Stimulated activated naive CD8-positive, alpha-beta T cell treated with anti-CD3 and anti-CD28 coated beads, Interleukin-15, Interleukin-2, amounts not matched to agents 100 ng/mL and 50 ng/mL, for 24 hours (primary cell): ENCODE data around the gene EMD.

Experiments
- H3K27ac Mint-ChIP-seq: one replicate; pipeline ENCODE4 v1.8.0; 2021; ENCODE audit warnings: mild to moderate bottlenecking, mixed read lengths
- H3K27me3 Mint-ChIP-seq: one replicate; pipeline ENCODE4 v1.8.0; 2021; ENCODE audit warnings: mixed read lengths
- H3K36me3 Mint-ChIP-seq: one replicate; pipeline ENCODE4 v1.8.0; 2021; ENCODE audit warnings: low read depth, mixed read lengths
- H3K4me1 Mint-ChIP-seq: one replicate; pipeline ENCODE4 v1.8.0; 2021; ENCODE audit warnings: low read depth, mixed read lengths
- H3K4me3 Mint-ChIP-seq: one replicate; pipeline ENCODE4 v1.8.0; 2021; ENCODE audit warnings: mild to moderate bottlenecking, mixed read lengths
- H3K9me3 Mint-ChIP-seq: one replicate; pipeline ENCODE4 v1.8.0; 2021; ENCODE audit warnings: mixed read lengths

EMD gene

DNA sequence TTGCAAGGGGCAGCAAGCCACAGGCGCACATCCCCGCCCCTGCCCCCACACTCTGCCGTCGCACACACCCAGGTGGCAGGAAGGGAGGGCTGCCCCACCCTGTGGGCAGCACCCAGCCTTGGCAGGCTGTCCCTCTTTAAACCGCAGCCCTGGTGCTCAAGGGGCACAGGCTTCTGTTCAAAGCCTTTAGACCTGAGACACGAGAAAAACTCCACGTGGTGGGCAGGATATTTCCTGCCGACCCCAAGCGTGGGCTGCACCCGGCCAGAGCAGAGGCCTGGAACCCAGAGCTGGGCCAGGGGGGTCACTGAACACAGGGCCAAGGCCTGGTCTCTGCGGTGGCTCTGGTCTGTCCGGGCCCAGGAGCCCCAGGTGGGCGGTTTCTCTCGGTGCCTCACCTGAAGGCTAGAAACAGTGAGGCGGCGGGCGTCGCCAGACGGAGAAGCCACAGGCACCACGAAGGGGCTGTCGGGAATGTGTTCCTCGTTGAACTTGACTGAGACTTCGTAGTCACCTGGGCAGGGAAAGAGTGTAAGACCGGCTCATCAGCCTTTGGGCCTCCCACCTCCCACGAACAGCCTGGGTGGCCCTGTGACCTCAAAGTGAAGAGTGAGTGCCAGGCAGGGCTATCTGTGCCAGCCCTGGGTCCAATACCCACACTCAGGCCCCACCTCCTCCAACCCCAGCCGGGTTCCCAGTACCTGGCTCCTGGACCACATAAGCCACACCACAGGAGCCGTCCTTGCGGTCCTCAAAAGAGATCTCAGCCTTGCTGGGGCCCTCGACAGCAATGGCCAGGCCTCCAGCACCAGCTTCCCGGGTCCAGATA lies 27.7 kb upstream of the EMD start:
- peaks cover 13% of the 10 kb centered on the region for H3K36me3 Mint-ChIP-seq
- no peaks in the 10 kb centered on the region for H3K9me3 Mint-ChIP-seq
- H3K27ac Mint-ChIP-seq: peak overlapping the region; percentile 72
- H3K4me1 Mint-ChIP-seq: peaks cover 44% of the 10 kb centered on the region
- H3K27me3 Mint-ChIP-seq: no peaks in the 10 kb centered on the region
- H3K4me3 Mint-ChIP-seq: no peak overlapping the region

DNA sequence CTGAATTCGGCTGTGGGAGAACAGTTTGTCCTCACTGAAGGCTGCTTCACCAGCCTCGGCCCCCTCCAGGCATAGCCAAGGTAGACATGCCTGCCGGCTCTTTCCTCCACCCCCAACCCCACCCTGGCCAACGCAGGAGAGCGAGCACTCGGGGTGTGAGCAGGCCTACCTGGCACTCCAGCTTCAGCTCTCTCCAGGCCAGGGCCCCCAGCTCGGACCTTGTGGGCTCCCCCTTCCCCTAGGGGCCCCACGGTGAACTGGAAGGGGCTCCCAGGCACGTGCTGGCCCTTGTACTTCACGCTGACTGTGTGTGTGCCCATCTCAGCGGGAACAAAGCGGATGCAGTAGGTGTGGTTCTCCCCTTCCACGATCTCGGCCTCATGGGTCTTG lies 27.1 kb upstream of the EMD start:
- peaks cover 47% of the 10 kb centered on the region for H3K4me1 Mint-ChIP-seq
- no peak overlapping the region for H3K4me3 Mint-ChIP-seq
- no peaks in the 10 kb centered on the region for H3K27me3 Mint-ChIP-seq
- H3K9me3 Mint-ChIP-seq: no peaks in the 10 kb centered on the region
- peaks cover 13% of the 10 kb centered on the region for H3K36me3 Mint-ChIP-seq
- peak overlapping the region; percentile 72 for H3K27ac Mint-ChIP-seq

DNA sequence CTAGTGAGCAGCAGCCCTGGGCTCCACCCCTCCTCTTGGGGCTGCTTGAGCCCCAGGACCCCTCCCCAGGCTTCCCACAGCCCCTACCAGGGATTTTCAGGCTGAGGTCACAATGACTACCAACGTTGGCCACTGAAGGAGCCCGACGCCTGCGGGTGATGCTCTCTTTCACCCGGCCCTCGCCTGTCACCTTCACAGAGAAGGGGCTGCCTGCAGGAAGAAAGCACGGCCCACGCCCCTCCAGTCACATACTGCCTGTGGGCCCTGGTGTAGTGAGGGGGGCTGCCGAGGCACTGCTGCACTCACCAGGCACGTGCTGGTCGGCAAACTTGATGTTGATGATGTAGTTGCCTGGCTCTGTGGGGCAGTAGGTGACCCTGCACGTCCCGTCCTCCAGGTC lies 26.6 kb upstream of the EMD start:
- Mint-ChIP-seq H3K36me3 (peaks cover 15% of the 10 kb centered on the region), H3K27ac (no peak overlapping the region), H3K4me3 (no peak overlapping the region), H3K9me3 (no peaks in the 10 kb centered on the region), H3K27me3 (no peaks in the 10 kb centered on the region), H3K4me1 (peaks cover 46% of the 10 kb centered on the region)

DNA sequence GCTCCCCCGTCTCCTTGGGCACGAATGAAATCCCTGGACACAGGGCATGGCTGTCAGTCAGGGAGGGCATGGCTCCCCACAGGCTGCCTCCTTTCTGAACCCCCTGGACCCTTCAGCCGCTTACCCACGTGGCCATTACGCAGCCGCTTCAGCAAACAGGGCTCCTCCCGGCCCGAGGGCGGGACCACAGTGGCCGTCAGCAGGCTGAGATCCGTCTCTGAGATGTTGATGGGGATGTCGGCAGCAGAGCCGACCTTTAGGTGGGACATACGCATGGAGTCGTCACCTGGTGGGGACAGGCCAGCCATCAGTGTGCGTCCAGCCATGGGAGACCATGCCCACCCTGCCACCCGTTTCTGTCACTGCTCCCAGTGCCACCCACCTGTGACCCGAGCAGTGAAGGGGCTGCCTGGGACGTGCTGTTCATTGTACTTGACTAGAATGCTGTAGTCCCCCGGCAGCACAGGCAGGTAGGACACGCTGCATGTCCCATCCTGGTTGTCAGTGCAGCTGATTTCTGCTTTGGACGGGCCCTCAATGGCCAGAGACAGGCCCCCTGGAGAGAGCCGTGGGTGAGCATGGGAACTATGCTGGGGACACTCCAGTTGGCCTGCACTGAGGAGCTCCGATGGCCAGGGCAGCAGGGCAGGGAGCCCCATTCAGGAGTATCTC lies 25.8 kb upstream of the EMD start:
- peaks cover 45% of the 10 kb centered on the region for H3K4me1 Mint-ChIP-seq
- no peak overlapping the region for H3K27ac Mint-ChIP-seq
- H3K36me3 Mint-ChIP-seq: peaks cover 16% of the 10 kb centered on the region
- no peaks in the 10 kb centered on the region for H3K9me3 Mint-ChIP-seq
- H3K4me3 Mint-ChIP-seq: no peak overlapping the region
- H3K27me3 Mint-ChIP-seq: no peaks in the 10 kb centered on the region

DNA sequence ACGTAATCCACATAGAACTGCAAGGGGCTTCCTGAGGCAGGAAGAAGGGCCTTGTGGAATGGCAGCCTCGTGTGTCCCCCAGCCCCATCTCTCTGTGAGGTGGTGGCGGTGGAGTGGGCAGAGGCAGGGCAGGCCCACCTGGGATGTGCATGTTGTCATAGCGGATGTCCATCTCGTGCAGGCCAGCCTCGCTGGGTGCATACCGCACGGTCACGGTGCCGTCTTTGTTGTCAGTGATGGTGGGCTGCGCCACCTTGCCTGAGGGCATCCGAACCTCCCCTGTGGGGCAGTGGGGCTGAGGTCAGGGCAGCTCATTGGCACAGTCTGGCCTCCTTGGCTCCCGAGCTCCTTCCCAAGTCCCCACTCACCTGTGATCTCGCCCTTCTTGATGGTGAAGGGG lies 25.1 kb upstream of the EMD start:
- Mint-ChIP-seq H3K4me3 (no peak overlapping the region), H3K27me3 (no peaks in the 10 kb centered on the region), H3K36me3 (peaks cover 21% of the 10 kb centered on the region), H3K27ac (no peak overlapping the region), H3K9me3 (no peaks in the 10 kb centered on the region), H3K4me1 (peaks cover 50% of the 10 kb centered on the region)

DNA sequence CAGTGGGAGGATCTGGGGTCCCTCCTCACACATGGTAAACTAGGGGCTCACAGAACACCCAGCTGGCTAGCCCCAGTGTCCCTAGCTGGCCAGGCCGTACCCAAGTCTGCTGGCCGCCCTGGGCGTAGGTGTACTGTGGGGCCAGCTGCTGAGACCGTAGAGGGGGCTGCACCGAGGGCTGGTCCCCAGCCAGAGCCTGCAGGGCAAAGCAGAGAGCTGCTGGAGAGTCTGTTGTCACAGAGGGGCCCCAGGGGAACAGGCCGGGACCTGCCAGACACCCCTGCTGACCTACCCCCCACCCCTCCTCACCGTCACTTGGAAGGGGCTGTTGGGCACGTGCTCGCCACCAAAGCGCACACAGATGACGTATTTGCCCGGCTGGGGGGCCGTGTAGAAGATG lies 24.6 kb upstream of the EMD start:
- no peak overlapping the region for H3K4me3 Mint-ChIP-seq
- H3K9me3 Mint-ChIP-seq: no peaks in the 10 kb centered on the region
- no peak overlapping the region for H3K27ac Mint-ChIP-seq
- peaks cover 51% of the 10 kb centered on the region for H3K4me1 Mint-ChIP-seq
- no peaks in the 10 kb centered on the region for H3K27me3 Mint-ChIP-seq
- peaks cover 23% of the 10 kb centered on the region for H3K36me3 Mint-ChIP-seq

DNA sequence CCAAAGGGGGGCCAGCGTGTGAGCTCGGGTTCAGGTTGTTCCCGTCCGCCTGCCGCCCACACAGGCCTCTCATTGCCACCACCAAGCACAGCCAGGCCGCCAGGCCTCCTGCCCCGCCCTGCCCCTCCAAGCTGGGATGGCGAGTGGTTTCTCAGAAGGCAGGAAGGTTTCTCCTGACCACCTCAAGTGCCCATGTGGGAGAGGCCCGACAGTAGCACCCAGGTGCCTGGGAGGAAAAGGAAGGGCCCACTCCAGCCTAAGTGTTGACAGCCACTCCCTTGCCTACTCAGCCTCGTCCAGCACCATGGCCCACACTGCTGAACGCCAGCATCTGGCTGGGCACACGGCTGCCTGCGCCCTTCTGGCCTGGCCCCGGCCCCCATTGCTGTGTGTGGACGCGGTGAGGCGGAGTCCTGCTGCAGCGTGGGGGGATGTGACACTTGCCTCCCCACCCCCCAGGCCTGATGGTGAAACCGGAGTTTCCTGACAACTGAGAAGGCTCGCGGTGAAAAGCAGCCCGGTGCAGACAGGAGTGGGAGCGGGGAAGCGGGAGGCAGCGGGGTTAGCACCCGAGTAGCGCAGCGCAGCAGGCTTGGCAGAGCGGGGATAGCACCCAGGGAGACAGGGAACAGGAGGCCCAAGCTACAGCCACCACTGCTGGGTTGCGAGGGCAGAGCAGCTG lies 23.9 kb upstream of the EMD start:
- H3K27me3 Mint-ChIP-seq: no peaks in the 10 kb centered on the region
- no peak overlapping the region for H3K4me3 Mint-ChIP-seq
- H3K36me3 Mint-ChIP-seq: peaks cover 19% of the 10 kb centered on the region
- H3K9me3 Mint-ChIP-seq: no peaks in the 10 kb centered on the region
- no peak overlapping the region for H3K27ac Mint-ChIP-seq
- peaks cover 51% of the 10 kb centered on the region for H3K4me1 Mint-ChIP-seq

DNA sequence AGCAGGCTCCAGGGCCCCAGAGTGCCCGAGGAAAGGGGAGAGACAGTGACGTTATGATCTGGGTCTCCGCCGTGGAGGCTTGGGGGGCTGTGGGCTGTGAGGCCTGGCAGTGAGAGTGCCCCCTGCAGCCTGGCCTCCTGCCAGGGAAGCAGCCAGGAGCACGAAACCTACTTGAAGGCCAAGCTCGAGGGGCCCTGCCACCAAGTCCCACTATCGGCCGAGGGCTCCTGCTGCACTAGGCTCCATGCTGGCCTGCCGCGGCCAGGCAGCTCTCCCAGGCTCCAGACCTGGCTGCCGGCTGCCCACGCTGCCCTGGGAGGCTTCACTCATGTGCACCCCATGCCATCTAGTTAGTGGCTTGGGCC lies 23.3 kb upstream of the EMD start:
- no peak overlapping the region for H3K27ac Mint-ChIP-seq
- peaks cover 18% of the 10 kb centered on the region for H3K36me3 Mint-ChIP-seq
- H3K9me3 Mint-ChIP-seq: no peaks in the 10 kb centered on the region
- H3K27me3 Mint-ChIP-seq: no peaks in the 10 kb centered on the region
- no peak overlapping the region for H3K4me3 Mint-ChIP-seq
- peaks cover 52% of the 10 kb centered on the region for H3K4me1 Mint-ChIP-seq

DNA sequence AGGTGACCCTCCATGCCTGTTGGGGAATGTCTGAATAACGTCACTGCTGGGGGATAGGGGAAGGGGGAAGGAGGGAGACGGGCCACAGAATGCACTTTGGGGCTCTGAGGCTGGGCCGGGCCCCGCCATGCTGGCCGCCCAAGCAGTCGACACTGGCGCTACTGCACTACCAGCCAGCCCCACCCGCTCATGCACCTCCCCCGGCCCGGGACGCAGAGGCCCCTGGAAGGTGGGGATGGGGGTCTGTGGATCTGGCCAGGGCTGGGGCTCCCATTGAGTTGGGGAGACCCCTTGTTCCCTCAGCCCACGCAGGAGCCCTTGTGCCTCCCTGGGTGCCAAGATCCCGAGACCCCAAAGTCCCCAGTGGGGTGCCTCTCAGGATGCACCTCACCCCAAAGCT lies 22.5 kb upstream of the EMD start:
- no peak overlapping the region for H3K4me3 Mint-ChIP-seq
- H3K27me3 Mint-ChIP-seq: no peaks in the 10 kb centered on the region
- peaks cover 23% of the 10 kb centered on the region for H3K36me3 Mint-ChIP-seq
- H3K27ac Mint-ChIP-seq: no peak overlapping the region
- H3K9me3 Mint-ChIP-seq: no peaks in the 10 kb centered on the region
- H3K4me1 Mint-ChIP-seq: peaks cover 56% of the 10 kb centered on the region

DNA sequence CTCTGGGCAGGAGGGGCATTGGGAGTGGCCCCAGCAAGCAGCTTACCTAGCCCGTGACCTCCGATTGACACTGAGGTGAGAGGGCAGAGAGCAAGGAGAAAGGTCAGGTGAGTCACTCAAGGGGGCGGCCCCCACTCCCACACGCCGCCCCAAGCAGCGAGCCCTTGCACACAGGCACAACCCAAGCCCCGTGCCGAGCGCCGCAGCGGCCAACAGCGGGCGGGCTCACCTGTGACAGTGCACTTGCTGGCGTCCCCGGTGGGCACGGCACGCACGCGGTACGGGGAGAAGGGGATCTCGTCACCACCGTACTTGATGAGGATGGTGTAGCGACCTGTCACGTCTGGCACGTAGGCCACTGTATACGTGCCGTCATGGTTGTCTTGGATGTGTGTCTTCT lies 21.9 kb upstream of the EMD start:
- Mint-ChIP-seq H3K27ac (no peak overlapping the region), H3K9me3 (no peaks in the 10 kb centered on the region), H3K4me3 (no peak overlapping the region), H3K4me1 (peaks cover 50% of the 10 kb centered on the region), H3K36me3 (peaks cover 23% of the 10 kb centered on the region), H3K27me3 (no peaks in the 10 kb centered on the region)

DNA sequence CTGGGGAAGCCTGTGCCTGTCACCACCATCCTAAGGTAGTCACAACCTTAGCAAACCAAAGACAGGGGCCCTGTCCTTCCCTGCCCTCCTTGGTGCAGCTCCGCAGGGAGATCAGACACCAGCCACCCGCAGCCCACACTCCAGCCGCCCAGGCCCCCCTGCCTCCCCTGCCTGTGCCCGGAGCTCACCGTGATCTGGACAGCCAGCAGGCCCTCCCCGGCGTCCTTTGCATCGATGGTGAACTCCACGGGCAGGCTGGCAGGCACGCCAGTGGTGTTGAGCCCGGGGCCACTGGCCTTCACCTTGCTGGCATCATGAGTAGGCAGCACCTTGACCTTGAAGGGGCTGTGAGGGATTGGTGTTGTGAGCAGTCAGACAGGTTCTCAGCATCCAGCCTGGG lies 21.1 kb upstream of the EMD start:
- Mint-ChIP-seq H3K27me3 (no peaks in the 10 kb centered on the region), H3K4me1 (peaks cover 44% of the 10 kb centered on the region), H3K36me3 (peaks cover 27% of the 10 kb centered on the region), H3K9me3 (no peaks in the 10 kb centered on the region), H3K27ac (no peak overlapping the region), H3K4me3 (no peak overlapping the region)

DNA sequence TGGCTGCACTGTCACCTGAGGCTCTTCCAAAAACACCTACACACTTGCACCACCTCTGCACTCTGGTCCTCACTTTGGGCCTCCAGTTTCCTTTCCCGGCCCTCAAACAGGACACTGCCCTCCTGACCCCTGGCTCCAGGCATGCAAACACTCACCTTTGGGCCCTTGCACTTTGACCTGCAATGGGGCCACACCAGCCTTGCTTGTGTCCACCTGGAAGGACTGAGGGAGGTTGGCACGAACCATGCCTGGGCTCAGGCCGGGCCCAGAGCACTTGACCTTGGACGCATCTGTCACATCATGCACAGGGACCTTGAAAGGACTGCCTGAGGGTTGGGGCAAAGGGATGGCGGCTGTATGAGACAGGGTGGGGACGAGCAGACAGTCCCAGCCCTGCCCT lies 20.3 kb upstream of the EMD start:
- no peaks in the 10 kb centered on the region for H3K9me3 Mint-ChIP-seq
- peaks cover 27% of the 10 kb centered on the region for H3K36me3 Mint-ChIP-seq
- H3K27ac Mint-ChIP-seq: no peak overlapping the region
- no peak overlapping the region for H3K4me3 Mint-ChIP-seq
- H3K4me1 Mint-ChIP-seq: peaks cover 40% of the 10 kb centered on the region
- no peaks in the 10 kb centered on the region for H3K27me3 Mint-ChIP-seq

DNA sequence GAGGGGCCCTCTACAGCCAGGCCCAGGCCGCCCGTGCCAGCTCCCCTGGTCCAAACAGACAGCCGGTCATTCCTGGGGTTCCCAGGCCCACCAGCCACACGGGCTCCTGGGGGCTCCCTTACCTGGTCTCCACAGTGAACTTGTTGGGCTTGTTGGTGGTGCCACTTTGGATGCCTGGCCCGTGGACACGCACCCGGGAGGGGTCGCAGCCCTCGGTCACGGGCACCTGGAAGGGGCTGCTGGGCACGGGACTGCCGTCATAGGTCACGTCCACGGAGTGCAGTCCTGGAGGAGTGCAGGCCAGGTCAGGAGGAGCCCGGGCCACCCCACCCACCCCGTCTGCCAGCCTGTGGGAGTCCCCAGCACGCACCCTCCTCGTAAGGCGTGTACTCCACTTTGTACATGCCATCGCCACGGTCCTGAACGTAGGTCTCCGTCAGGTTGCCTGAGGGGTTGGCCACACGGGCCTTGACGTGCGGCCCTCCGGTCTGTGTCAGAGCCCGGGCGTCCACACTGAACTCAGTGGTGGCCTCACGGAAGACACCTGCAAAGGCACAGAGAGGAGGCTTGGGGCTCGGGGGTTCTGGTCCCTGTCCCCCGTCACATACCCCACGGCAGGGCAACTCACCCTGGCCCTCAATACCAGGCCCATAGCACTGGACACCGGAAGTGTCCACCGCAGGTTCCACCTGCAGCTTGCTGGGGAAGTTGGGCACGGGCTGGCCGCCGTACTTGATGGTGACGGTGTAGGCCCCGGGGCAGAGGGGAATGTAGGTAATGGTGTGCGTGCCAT lies 19.5 kb upstream of the EMD start:
- peaks cover 27% of the 10 kb centered on the region for H3K36me3 Mint-ChIP-seq
- no peaks in the 10 kb centered on the region for H3K9me3 Mint-ChIP-seq
- no peak overlapping the region for H3K4me3 Mint-ChIP-seq
- H3K4me1 Mint-ChIP-seq: peaks cover 35% of the 10 kb centered on the region
- H3K27ac Mint-ChIP-seq: no peak overlapping the region
- no peaks in the 10 kb centered on the region for H3K27me3 Mint-ChIP-seq

DNA sequence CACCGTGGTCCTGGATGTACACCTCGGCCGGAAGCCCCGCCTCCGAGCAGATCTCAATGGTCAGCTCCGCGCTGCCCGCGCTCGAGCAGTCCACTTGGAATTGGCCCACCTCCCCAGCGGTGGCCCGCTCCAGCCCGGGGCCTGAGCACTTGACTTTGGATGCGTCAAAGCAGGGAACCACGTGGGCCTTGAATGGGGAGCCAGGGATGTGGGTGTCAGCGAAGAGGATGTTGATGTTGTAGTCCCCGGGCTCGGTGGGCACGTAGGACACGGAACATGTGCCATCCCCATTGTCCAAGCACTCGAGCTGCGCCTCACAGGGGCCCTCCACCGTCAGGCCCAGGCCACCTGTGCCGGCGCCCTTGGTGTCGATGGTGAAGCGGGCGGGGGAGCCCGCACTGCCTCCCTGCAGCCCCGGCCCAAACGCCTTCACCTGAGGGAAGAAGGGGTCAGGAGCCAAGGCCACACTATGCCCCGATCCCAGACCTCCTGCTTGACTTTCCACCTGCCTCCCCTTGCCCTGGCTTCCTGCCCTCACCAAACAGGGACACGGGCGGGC lies 18.9 kb upstream of the EMD start:
- Mint-ChIP-seq H3K27me3 (no peaks in the 10 kb centered on the region), H3K36me3 (peaks cover 32% of the 10 kb centered on the region), H3K27ac (no peak overlapping the region), H3K4me3 (no peak overlapping the region), H3K9me3 (no peaks in the 10 kb centered on the region), H3K4me1 (peaks cover 39% of the 10 kb centered on the region)
